Right lobe of liver (tissue), 4 donors: Measurements from ENCODE around the gene MAD2L1BP.

ENCODE experiments used
- CTCF ChIP-seq, 4 donors: fragments of 200-600 bp in 3 of 4; fragments of 450-650 bp in 1 of 4; IDR thresholded peaks; one replicate each; pipeline versions ENCODE4 v1.5.1 to v1.8.0; 2016 to 2022; ENCODE audit warnings: antibody characterized with exemption in 4 of 4, mild to moderate bottlenecking in 2 of 4
- POLR2A ChIP-seq: fragments of 450-650 bp; IDR thresholded peaks from one replicate; pipeline ENCODE4 v1.6.1; 2017; ENCODE audit warnings: antibody characterized with exemption, mild to moderate bottlenecking
- donor health status: DM: no; HTN: no; CAD: no.
- donor health status: DM: no; HTN: no; CAD: no.
- donor health status: DM: no; HTN: yes; CAD: no.

- TF ChIP-seq CTCF (IDR thresholded peaks at IDR 0.05): no peak
- no peak for TF ChIP-seq POLR2A
Measured at GRCh38 chr6:43639984-43640800, 4.6 kb downstream of the MAD2L1BP start.
